ENCODE data around the gene APOL3. TPM values are rescaled to one million over a fixed set of nuclear protein-coding genes. Genes with fewer than 3 reads are reported as not detected.

The APOL3 gene
- total and polyA plus RNA-seq, 12 donors = 8.9 to 123 (median 29.0) TPM

- H3K27ac ChIP-seq = no peak overlapping the region
- TF ChIP-seq POLR2A (IDR thresholded peaks at IDR 0.05) (no peak), CTCF (IDR thresholded peaks at IDR 0.05) (peak; percentile 83 to 92 (median 86))
- 49 to 63% (median 55%) methylated on average over 12 to 22 of the region's 22 CpGs for WGBS, 4 donors
- no peaks in the 10 kb centered on the region for H3K9me3 ChIP-seq (replicated peaks in 1 of 3)
- no peaks in the 10 kb centered on the region for H3K4me1 ChIP-seq (replicated peaks in 1 of 2)
- no peaks in the 10 kb centered on the region for H3K27me3 ChIP-seq
- intact Hi-C loops (cut with DNase I) = loop anchor here in 1 of 2 donors (5.0 kb wide), 1 partner anchor 33 kb away; no protein-coding TSS in a partner anchor
- H3K36me3 ChIP-seq (replicated peaks in 1 of 2) = no peaks in the 10 kb centered on the region
- H3K4me3 ChIP-seq = no peak overlapping the region
- peak; percentile 81 to 96 (median 91) for DNase-seq
Measured at GRCh38 chr22:36180038-36180880, 19.7 kb upstream of the APOL3 start.

- Histone ChIP-seq H3K27me3 (no peaks in the 10 kb centered on the region), H3K27ac (no peak overlapping the region), H3K4me3 (no peak overlapping the region), H3K4me1 (replicated peaks in 1 of 2) (no peaks in the 10 kb centered on the region), H3K36me3 (replicated peaks in 1 of 2) (no peaks in the 10 kb centered on the region), H3K9me3 (replicated peaks in 1 of 3) (no peaks in the 10 kb centered on the region)
- intact Hi-C loops (cut with DNase I) = loop anchor here in 1 of 2 donors (2.0 kb wide), 1 partner anchor 30 kb away; no protein-coding TSS in a partner anchor
- 74 to 84% (median 80%) methylated on average over 3 of the region's 3 CpGs for WGBS, 4 donors
- TF ChIP-seq CTCF (IDR thresholded peaks at IDR 0.05) (no peak), POLR2A (IDR thresholded peaks at IDR 0.05) (no peak)
- no peak for DNase-seq
Measured at GRCh38 chr22:36177160-36177559, 16.6 kb upstream of the APOL3 start.

- WGBS, 4 donors = 52 to 100% (median 59%) methylated on average over 1 of the region's 1 CpG
- Histone ChIP-seq H3K27me3 (no peaks in the 10 kb centered on the region), H3K9me3 (replicated peaks in 1 of 3) (no peaks in the 10 kb centered on the region), H3K4me1 (replicated peaks in 1 of 2) (no peaks in the 10 kb centered on the region), H3K36me3 (replicated peaks in 1 of 2) (no peaks in the 10 kb centered on the region), H3K27ac (no peak overlapping the region), H3K4me3 (no peak overlapping the region)
- intact Hi-C loops (cut with DNase I) = loop anchor here in 1 of 2 donors (2.0 kb wide), 1 partner anchor 29 kb away; no protein-coding TSS in a partner anchor
- TF ChIP-seq CTCF (IDR thresholded peaks at IDR 0.05) (no peak), POLR2A (IDR thresholded peaks at IDR 0.05) (no peak)
- no peak for DNase-seq
Measured at GRCh38 chr22:36175892-36176291, 15.3 kb upstream of the APOL3 start.

GRCh38 chr22:36171941-36172340 lies 11.4 kb upstream of the APOL3 start:
- TF ChIP-seq POLR2A (IDR thresholded peaks at IDR 0.05) = no peak
- no peak for TF ChIP-seq CTCF (IDR thresholded peaks at IDR 0.05)
- intact Hi-C loops (cut with DNase I) = no loop called here
- 43 to 60% (median 57%) methylated on average over 3 of the region's 3 CpGs for WGBS, 4 donors

More at GRCh38 chr22:36171941-36172340, 11.4 kb upstream of the APOL3 start:
- H3K27me3 ChIP-seq = no peaks in the 10 kb centered on the region
- H3K4me3 ChIP-seq = no peak overlapping the region
- no peak overlapping the region for H3K27ac ChIP-seq
- H3K36me3 ChIP-seq (replicated peaks in 1 of 2) = no peaks in the 10 kb centered on the region
- H3K4me1 ChIP-seq (replicated peaks in 1 of 2) = no peaks in the 10 kb centered on the region
- DNase-seq = no peak
- H3K9me3 ChIP-seq (replicated peaks in 1 of 3) = no peaks in the 10 kb centered on the region

Measured in adrenal gland (tissue), 12 donors.